GM23338 (cell line): ENCODE data around the gene TMPRSS11E. TPM values are rescaled to one million over a fixed set of nuclear protein-coding genes. Genes with fewer than 3 reads are reported as not detected.

Experiments used
- ATAC-seq: fragments of 200-7000 bp; cut with Tn5 transposase; 3 replicates; pipeline ENCODE4 v1.9.1; 2020
- DNase-seq: peaks from one replicate; pipeline ENCODE4 v3.0.0-alpha.2; 2015; ENCODE audit warnings: low spot score
- H2AFZ ChIP-seq: fragments of 200-600 bp; sonication (generic); 2 replicates; pipeline ENCODE4 v1.8.0; 2016; ENCODE audit warnings: antibody characterized with exemption, mild to moderate bottlenecking, moderate library complexity
- H3F3A ChIP-seq: fragments of 200-600 bp; sonication (generic); replicated peaks from 2 replicates; pipeline ENCODE4 v1.8.0; 2017; ENCODE audit warnings: antibody characterized with exemption, mixed run types, low read depth
- H3K27ac ChIP-seq: fragments of 200-600 bp; sonication (generic); 2 replicates; pipeline ENCODE4 v1.6.1; 2016; ENCODE audit warnings: low read depth
- H3K27me3 ChIP-seq: fragments of 200-600 bp; sonication (generic); 2 replicates; pipeline ENCODE4 v1.8.0; 2016; ENCODE audit warnings: mild to moderate bottlenecking, mixed run types, moderate library complexity; ENCODE audit not compliant: insufficient read depth
- H3K36me3 ChIP-seq: fragments of 200-600 bp; sonication (generic); 2 replicates; pipeline ENCODE4 v1.8.0; 2016; ENCODE audit warnings: mild to moderate bottlenecking; ENCODE audit not compliant: insufficient read depth
- H3K4me1 ChIP-seq: fragments of 200-600 bp; sonication (generic); 2 replicates; pipeline ENCODE4 v1.8.0; 2016; ENCODE audit warnings: mild to moderate bottlenecking, moderate library complexity; ENCODE audit not compliant: insufficient read depth
- H3K4me2 ChIP-seq: fragments of 200-600 bp; sonication (generic); 2 replicates; pipeline ENCODE4 v1.7.1; 2017; ENCODE audit warnings: mixed run types
- H3K4me3 ChIP-seq: fragments of 200-600 bp; sonication (generic); 2 replicates; pipeline ENCODE4 v1.6.1; 2016; ENCODE audit warnings: mixed run types
- H3K79me2 ChIP-seq: fragments of 200-600 bp; sonication (generic); replicated peaks from 2 replicates; pipeline ENCODE4 v1.8.0; 2017; ENCODE audit warnings: mild to moderate bottlenecking; ENCODE audit not compliant: insufficient read depth
- H3K9me2 ChIP-seq: fragments of 200-600 bp; sonication (generic); 2 replicates; pipeline ENCODE4 v1.8.0; 2017; ENCODE audit not compliant: insufficient read depth
- H4K20me1 ChIP-seq: fragments of 200-600 bp; sonication (generic); replicated peaks from 2 replicates; pipeline ENCODE4 v1.8.0; 2017; ENCODE audit warnings: mild to moderate bottlenecking; ENCODE audit not compliant: insufficient read depth
- H3K27ac Mint-ChIP-seq: 2 replicates; pipeline ENCODE4 v1.8.0; 2020; ENCODE audit warnings: inconsistent platforms, mild to moderate bottlenecking, moderate library complexity, mixed read lengths
- H3K27me3 Mint-ChIP-seq: 3 replicates; pipeline ENCODE4 v1.8.0; 2022; ENCODE audit warnings: low read depth, mild to moderate bottlenecking, moderate library complexity, mixed read lengths, inconsistent platforms; ENCODE audit not compliant: insufficient read depth, poor library complexity
- H3K36me3 Mint-ChIP-seq: 3 replicates; pipeline ENCODE4 v1.8.0; 2021; ENCODE audit warnings: low read depth, mild to moderate bottlenecking, inconsistent platforms, moderate library complexity, mixed read lengths
- H3K4me1 Mint-ChIP-seq: 3 replicates; pipeline ENCODE4 v1.8.0; 2020; ENCODE audit warnings: mild to moderate bottlenecking, inconsistent platforms, mixed read lengths
- H3K4me3 Mint-ChIP-seq: 3 replicates; pipeline ENCODE4 v1.8.0; 2021; ENCODE audit warnings: moderate library complexity, mild to moderate bottlenecking, inconsistent platforms, mixed read lengths
- H3K9me3 Mint-ChIP-seq: 3 replicates; pipeline ENCODE4 v1.8.0; 2020; ENCODE audit warnings: moderate library complexity, mild to moderate bottlenecking, inconsistent platforms, mixed read lengths
- CREB1 ChIP-seq: fragments of 250-450 bp; sonication (Bioruptor Pico); IDR thresholded peaks from 2 replicates; pipeline ENCODE4 v1.5.0; 2020; ENCODE audit warnings: low read depth, mild to moderate bottlenecking, moderate library complexity
- EZH2 ChIP-seq: fragments of 200-600 bp; sonication (generic); IDR thresholded peaks from one replicate; pipeline ENCODE4 v1.8.0; 2017; ENCODE audit warnings: antibody characterized with exemption, mild to moderate bottlenecking, low read depth; ENCODE audit not compliant: unreplicated experiment
- EZH2phosphoT487 ChIP-seq: fragments of 200-600 bp; sonication (generic); IDR thresholded peaks from one replicate; pipeline ENCODE4 v1.8.1; 2018; ENCODE audit warnings: antibody characterized with exemption; ENCODE audit not compliant: unreplicated experiment
- JUNB ChIP-seq: IDR thresholded peaks from one replicate; pipeline ENCODE4 v1.6.1; 2016; ENCODE audit warnings: antibody characterized with exemption; ENCODE audit not compliant: unreplicated experiment
- NANOG ChIP-seq: IDR thresholded peaks from 2 replicates; pipeline ENCODE4 v1.6.1; 2016; ENCODE audit warnings: antibody characterized with exemption, borderline replicate concordance
- POLR2AphosphoS5 ChIP-seq: IDR thresholded peaks from 2 replicates; pipeline ENCODE4 v1.6.1; 2016; ENCODE audit warnings: antibody characterized with exemption, low read depth
- STAT1 ChIP-seq: IDR thresholded peaks from one replicate; pipeline ENCODE4 v1.6.1; 2016; ENCODE audit warnings: antibody characterized with exemption; ENCODE audit not compliant: unreplicated experiment
- ZNF114 ChIP-seq: fragments of 250-450 bp; sonication (Bioruptor Pico); IDR thresholded peaks from 2 replicates; pipeline ENCODE4 v1.5.0; 2020; ENCODE audit warnings: mild to moderate bottlenecking, moderate library complexity
- ZNF331 ChIP-seq: fragments of 250-450 bp; sonication (Bioruptor Pico); IDR thresholded peaks from 2 replicates; pipeline ENCODE4 v1.5.0; 2020; ENCODE audit warnings: low read depth, mild to moderate bottlenecking, moderate library complexity
- polyA plus RNA-seq: library from polyadenylated mRNA; unstranded; fragments of >200 nt; fragmentation: Nextera tagmentation; extraction: Ambion mirVana; gene quantifications from 2 replicates; pipeline ENCODE4 v1.2.1, GENCODE V29; 2016
- total RNA-seq: library from RNA; depleted of rRNA; stranded (reverse); fragments of >200 nt; shearing (Covaris generic); gene quantifications from 2 replicates; pipeline ENCODE4 v1.2.3, GENCODE V29; 2014
- TF ChIP-seq, protein P1 (sequence below), 2 experiments: fragments of 200-600 bp in 1 of 2; sonication (generic) in 1 of 2; conservative IDR thresholded peaks; 2 replicates each; pipeline versions ENCODE4 v1.5.1 to v1.6.1; 2016 to 2017; ENCODE audit warnings: antibody characterized with exemption in 2 of 2, low read depth in 2 of 2, mild to moderate bottlenecking in 2 of 2, moderate library complexity in 1 of 2
- TF ChIP-seq, protein P2 (sequence below): fragments of 250-450 bp; sonication (Bioruptor Pico); IDR thresholded peaks from 2 replicates; pipeline ENCODE4 v1.5.0; 2020; ENCODE audit warnings: mild to moderate bottlenecking, moderate library complexity
- TF ChIP-seq, protein P3 (sequence below): IDR thresholded peaks from 2 replicates; pipeline ENCODE4 v1.6.1; 2016; ENCODE audit warnings: antibody characterized with exemption
- TF ChIP-seq, protein P4 (sequence below): IDR thresholded peaks from one replicate; pipeline ENCODE4 v1.6.1; 2018; ENCODE audit warnings: antibody characterized with exemption; ENCODE audit not compliant: unreplicated experiment

The TMPRSS11E gene
- total and polyA plus RNA-seq, 2 experiments from 2014 or later = 0.44 to 1.4 TPM

DNA sequence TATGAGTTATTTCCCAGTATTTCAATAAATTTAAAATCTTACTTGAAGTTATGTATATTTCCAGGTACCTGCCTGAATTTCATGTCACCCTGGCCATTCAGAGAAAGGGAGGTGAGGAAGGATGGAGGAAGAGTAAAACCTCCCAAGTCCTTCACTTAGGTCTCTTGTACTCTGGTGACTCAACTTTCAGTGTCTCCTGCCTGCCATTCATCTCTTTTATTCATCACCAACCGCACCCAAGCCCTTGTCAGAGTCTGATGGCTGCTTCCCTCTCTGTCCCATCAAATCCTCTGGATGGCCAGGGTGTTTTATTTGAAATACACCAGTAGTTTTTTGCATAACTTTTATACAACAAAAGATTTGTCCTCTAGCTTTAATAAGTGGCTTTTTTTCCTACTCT is 17.8 kb downstream of the TMPRSS11E start:
- Histone ChIP-seq H2AFZ (peak overlapping the region; percentile 72; the same call in 1 of the 2 replicates), H3K79me2 (no peaks in the 10 kb centered on the region), H3K27me3 (no peaks in the 10 kb centered on the region), H3K9me2 (0 out of 2 replicates have a peak, but pooled peaks cover 3% of the 10 kb centered on the region), H3F3A (no peaks in the 10 kb centered on the region), H4K20me1 (no peaks in the 10 kb centered on the region), H3K4me2 (no peak overlapping the region), H3K4me1 (peaks cover 11% of the 10 kb centered on the region), H3K4me3 (no peak overlapping the region), H3K27ac (no peak overlapping the region), H3K36me3 (no peaks in the 10 kb centered on the region)
- peaks cover 3% of the 10 kb centered on the region; the same call in 2 of the 3 replicates for H3K9me3 Mint-ChIP-seq
- no peaks in the 10 kb centered on the region for H3K27me3 Mint-ChIP-seq
- H3K4me1 Mint-ChIP-seq = peaks cover 18% of the 10 kb centered on the region
- no peak overlapping the region for H3K4me3 Mint-ChIP-seq
- TF ChIP-seq, protein P1, sequence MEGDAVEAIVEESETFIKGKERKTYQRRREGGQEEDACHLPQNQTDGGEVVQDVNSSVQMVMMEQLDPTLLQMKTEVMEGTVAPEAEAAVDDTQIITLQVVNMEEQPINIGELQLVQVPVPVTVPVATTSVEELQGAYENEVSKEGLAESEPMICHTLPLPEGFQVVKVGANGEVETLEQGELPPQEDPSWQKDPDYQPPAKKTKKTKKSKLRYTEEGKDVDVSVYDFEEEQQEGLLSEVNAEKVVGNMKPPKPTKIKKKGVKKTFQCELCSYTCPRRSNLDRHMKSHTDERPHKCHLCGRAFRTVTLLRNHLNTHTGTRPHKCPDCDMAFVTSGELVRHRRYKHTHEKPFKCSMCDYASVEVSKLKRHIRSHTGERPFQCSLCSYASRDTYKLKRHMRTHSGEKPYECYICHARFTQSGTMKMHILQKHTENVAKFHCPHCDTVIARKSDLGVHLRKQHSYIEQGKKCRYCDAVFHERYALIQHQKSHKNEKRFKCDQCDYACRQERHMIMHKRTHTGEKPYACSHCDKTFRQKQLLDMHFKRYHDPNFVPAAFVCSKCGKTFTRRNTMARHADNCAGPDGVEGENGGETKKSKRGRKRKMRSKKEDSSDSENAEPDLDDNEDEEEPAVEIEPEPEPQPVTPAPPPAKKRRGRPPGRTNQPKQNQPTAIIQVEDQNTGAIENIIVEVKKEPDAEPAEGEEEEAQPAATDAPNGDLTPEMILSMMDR (conservative IDR thresholded peaks at IDR 0.05; ENCODE audit: low read depth in 2 of 2) = no peak
- no peak for TF ChIP-seq CREB1 (CRISPR knock-in tag)
- TF ChIP-seq ZNF331 (CRISPR knock-in tag) = no peak
- TF ChIP-seq EZH2 = no peak
- TF ChIP-seq EZH2phosphoT487 = no peak
- TF ChIP-seq JUNB = no peak
- TF ChIP-seq, protein P2, sequence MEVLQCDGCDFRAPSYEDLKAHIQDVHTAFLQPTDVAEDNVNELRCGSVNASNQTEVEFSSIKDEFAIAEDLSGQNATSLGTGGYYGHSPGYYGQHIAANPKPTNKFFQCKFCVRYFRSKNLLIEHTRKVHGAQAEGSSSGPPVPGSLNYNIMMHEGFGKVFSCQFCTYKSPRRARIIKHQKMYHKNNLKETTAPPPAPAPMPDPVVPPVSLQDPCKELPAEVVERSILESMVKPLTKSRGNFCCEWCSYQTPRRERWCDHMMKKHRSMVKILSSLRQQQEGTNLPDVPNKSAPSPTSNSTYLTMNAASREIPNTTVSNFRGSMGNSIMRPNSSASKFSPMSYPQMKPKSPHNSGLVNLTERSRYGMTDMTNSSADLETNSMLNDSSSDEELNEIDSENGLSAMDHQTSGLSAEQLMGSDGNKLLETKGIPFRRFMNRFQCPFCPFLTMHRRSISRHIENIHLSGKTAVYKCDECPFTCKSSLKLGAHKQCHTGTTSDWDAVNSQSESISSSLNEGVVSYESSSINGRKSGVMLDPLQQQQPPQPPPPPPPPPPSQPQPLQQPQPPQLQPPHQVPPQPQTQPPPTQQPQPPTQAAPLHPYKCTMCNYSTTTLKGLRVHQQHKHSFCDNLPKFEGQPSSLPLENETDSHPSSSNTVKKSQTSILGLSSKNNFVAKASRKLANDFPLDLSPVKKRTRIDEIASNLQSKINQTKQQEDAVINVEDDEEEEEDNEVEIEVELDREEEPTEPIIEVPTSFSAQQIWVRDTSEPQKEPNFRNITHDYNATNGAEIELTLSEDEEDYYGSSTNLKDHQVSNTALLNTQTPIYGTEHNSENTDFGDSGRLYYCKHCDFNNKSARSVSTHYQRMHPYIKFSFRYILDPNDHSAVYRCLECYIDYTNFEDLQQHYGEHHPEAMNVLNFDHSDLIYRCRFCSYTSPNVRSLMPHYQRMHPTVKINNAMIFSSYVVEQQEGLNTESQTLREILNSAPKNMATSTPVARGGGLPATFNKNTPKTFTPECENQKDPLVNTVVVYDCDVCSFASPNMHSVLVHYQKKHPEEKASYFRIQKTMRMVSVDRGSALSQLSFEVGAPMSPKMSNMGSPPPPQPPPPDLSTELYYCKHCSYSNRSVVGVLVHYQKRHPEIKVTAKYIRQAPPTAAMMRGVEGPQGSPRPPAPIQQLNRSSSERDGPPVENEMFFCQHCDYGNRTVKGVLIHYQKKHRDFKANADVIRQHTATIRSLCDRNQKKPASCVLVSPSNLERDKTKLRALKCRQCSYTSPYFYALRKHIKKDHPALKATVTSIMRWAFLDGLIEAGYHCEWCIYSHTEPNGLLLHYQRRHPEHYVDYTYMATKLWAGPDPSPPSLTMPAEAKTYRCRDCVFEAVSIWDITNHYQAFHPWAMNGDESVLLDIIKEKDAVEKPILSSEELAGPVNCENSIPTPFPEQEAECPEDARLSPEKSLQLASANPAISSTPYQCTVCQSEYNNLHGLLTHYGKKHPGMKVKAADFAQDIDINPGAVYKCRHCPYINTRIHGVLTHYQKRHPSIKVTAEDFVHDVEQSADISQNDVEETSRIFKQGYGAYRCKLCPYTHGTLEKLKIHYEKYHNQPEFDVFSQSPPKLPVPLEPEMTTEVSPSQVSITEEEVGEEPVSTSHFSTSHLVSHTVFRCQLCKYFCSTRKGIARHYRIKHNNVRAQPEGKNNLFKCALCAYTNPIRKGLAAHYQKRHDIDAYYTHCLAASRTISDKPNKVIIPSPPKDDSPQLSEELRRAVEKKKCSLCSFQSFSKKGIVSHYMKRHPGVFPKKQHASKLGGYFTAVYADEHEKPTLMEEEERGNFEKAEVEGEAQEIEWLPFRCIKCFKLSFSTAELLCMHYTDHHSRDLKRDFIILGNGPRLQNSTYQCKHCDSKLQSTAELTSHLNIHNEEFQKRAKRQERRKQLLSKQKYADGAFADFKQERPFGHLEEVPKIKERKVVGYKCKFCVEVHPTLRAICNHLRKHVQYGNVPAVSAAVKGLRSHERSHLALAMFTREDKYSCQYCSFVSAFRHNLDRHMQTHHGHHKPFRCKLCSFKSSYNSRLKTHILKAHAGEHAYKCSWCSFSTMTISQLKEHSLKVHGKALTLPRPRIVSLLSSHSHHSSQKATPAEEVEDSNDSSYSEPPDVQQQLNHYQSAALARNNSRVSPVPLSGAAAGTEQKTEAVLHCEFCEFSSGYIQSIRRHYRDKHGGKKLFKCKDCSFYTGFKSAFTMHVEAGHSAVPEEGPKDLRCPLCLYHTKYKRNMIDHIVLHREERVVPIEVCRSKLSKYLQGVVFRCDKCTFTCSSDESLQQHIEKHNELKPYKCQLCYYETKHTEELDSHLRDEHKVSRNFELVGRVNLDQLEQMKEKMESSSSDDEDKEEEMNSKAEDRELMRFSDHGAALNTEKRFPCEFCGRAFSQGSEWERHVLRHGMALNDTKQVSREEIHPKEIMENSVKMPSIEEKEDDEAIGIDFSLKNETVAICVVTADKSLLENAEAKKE (CRISPR knock-in tag) = no peak
- TF ChIP-seq ZNF114 (CRISPR knock-in tag) = no peak
- no peak for TF ChIP-seq POLR2AphosphoS5
- TF ChIP-seq, protein P3, sequence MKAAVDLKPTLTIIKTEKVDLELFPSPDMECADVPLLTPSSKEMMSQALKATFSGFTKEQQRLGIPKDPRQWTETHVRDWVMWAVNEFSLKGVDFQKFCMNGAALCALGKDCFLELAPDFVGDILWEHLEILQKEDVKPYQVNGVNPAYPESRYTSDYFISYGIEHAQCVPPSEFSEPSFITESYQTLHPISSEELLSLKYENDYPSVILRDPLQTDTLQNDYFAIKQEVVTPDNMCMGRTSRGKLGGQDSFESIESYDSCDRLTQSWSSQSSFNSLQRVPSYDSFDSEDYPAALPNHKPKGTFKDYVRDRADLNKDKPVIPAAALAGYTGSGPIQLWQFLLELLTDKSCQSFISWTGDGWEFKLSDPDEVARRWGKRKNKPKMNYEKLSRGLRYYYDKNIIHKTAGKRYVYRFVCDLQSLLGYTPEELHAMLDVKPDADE = no peak
- TF ChIP-seq, protein P4, sequence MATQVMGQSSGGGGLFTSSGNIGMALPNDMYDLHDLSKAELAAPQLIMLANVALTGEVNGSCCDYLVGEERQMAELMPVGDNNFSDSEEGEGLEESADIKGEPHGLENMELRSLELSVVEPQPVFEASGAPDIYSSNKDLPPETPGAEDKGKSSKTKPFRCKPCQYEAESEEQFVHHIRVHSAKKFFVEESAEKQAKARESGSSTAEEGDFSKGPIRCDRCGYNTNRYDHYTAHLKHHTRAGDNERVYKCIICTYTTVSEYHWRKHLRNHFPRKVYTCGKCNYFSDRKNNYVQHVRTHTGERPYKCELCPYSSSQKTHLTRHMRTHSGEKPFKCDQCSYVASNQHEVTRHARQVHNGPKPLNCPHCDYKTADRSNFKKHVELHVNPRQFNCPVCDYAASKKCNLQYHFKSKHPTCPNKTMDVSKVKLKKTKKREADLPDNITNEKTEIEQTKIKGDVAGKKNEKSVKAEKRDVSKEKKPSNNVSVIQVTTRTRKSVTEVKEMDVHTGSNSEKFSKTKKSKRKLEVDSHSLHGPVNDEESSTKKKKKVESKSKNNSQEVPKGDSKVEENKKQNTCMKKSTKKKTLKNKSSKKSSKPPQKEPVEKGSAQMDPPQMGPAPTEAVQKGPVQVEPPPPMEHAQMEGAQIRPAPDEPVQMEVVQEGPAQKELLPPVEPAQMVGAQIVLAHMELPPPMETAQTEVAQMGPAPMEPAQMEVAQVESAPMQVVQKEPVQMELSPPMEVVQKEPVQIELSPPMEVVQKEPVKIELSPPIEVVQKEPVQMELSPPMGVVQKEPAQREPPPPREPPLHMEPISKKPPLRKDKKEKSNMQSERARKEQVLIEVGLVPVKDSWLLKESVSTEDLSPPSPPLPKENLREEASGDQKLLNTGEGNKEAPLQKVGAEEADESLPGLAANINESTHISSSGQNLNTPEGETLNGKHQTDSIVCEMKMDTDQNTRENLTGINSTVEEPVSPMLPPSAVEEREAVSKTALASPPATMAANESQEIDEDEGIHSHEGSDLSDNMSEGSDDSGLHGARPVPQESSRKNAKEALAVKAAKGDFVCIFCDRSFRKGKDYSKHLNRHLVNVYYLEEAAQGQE = no peak
- no peak for TF ChIP-seq NANOG
- TF ChIP-seq STAT1 = no peak
- peaks cover 15% of the 10 kb centered on the region for H3K36me3 Mint-ChIP-seq
- no peak for ATAC-seq
- no peak overlapping the region for H3K27ac Mint-ChIP-seq
- DNase-seq = no peak
